Mesenteric fat pad (tissue), 1 donor: ENCODE results near the gene AKAP13. TPM values are rescaled to one million over a fixed set of nuclear protein-coding genes. Genes with fewer than 3 reads are reported as not detected.

ENCODE experiments used
- DNase-seq: peaks from one replicate; pipeline ENCODE4 v3.0.0-alpha.2; 2020; ENCODE audit warnings: low spot score
- total RNA-seq: library from RNA; stranded (reverse); fragmentation: NEBNext Ultra II Directional; extraction: Animal tissue kit (Norgen Biotek cat#: 25700); gene quantifications from one replicate; pipeline ENCODE4 v1.2.1, GENCODE V29; 2021
- donor health status: DM: yes; HTN: yes; CAD: no.

The AKAP13 gene
- total RNA-seq, 1 donor from 2014 or later, result 159 TPM

DNA sequence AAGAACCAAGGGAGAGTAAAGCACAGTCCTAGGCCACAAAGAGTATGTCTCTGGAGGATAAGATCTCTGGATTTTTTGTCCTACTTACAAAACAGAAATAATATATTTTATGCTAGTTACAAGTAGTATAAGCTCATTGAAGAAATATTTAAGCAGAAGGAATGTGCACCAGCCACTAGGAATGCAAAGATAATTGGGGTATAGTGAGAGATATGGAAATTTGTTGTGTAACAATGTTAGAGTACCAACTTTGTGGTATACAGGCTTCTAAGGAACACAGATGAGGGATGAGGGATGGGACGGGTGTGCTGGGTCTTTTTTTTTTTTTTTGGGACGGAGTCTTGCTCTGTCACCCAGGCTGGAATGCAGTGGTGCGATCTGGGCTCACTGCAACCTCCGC lies 26.5 kb downstream of the AKAP13 start:
- DNase-seq, result no peak

DNA sequence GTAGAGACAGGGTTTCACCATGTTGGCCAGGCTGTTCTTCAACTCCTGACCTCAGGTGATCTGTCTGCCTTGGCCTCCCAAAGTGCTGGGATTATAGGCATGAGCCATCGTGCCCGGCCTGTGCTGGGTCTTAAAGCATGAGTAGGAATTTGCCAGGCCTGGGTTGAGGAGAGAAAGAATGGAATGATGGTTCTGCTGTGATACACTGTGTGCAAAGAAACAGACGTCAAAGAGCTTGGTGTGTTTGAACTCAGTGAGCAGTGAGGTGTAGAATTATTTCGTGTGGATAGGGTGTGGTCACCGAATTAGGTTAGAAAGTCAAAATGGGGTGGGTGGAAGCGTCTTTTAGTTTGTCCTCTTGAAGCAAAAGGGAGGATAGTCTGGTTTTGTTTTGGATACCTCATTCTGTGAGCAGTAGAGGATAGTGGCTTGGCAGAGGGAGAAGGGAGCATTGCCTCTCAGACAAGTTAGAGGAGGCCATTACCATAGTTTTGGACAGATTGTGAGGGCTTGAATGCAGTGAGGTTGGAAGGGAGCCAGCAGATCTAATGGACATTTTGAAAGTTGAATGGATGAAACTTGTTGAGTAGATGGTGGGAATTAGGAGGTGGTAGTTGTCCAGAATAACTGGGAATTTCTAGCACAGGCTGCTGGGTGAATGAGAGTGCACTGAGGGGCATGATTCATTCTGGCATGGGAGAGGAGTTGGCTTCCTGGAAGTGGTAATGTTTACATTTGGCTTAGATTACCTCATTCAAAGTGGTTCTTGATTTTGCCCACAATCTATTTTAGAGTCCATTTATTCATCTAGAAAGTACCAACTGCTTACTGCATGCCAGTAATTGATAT lies 27.2 kb downstream of the AKAP13 start:
- DNase-seq, result no peak

DNA sequence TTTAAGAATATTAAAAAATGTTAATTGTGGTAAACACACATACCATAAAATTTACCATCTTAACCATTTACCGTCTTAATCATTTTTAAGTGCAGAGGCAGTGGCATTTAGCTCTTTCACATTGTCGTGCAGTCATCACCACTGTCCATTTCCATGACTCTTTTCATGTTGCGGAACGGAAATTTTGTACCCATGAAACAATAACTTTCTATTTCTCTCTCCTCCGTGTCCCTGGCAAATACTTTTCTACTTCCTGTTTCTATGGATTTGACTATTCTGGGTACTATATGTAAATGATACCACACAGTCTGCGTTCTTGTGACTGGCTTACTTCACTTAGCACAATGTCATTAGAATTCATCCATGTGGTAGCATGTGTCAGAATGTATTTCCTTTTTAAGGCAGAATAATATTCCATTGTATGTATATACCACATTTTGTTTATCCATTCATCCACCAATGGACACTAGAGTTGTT lies 27.9 kb downstream of the AKAP13 start:
- DNase-seq, result no peak

DNA sequence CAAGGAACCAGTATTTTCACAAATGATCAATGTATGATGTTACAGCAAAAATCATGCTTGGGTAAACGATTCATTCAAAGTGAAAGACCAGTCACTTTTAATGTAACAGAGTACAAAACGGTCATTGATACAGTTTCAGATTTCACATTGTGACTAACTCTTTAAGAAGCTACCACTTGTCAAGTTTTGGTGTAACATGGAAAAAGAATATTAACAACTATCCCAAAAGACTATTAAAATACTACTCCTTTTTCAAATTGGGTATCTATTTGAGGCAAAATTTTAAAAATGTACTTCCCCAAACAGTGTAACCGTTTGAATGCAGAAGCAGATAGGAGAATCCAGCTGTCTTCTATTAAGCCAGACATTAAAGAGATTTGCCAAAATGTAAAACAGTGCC lies 31.7 kb downstream of the AKAP13 start:
- no peak for DNase-seq

DNA sequence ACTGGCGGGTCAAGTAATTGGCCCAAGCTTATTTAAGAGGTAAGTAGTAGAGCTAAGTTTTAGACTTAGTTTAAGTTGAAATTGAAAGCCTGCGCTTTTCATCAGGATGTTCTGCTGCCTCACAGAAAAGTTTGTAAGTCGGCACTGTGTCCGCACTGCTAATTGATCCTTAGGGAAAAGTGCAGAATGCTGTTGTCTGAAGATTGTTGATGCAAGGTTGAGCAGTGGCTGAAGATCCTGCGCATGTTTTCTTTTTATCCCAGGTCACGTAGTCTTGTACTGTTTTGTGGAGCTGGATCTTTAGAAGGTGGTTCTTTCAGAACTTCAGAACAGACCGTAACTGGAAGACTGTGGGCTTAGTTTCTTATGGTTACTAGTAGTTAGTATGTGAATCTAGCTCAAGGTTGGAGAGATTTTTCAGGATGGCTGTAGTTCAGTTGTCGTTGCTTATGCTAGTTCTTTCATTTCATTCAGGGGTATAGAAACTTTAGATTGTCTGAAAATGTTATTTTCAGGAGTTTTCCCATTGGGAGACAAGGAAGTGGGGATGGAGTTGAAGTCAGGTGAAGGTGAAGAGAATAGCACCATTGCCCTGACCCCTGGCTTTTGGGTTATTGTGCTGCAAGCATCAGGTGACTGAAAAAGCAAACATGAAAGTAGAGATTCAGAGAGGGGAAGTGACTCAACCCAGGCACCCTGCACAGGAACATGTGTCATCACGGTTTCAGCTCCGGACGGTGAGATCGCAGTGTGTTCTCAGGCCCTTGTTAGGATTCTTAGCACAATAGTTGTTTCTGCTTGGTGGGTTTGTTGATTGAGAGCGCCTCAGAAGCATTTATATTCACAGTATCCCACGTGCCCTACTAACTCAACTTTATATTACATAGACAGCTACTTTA lies 32.8 kb downstream of the AKAP13 start:
- no peak for DNase-seq

DNA sequence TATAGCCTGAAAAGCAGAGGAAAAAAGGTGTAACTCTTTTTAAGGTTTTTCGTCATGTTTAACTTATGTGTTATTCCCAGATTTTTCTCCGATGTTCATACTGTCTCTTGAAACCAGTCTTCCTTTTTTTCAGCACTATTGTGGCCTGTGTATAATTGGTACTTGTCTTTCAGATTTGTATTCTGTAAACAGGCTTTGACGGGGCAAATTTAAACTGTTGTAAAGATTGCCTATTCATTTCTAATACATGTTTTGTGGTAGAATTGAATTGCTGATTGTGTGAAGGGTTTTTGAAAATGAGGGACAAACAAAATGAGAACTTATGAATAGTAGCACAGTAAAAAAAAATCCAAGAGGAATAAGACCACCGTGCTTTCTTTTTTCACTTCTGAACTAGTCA lies 33.6 kb downstream of the AKAP13 start:
- no peak for DNase-seq

DNA sequence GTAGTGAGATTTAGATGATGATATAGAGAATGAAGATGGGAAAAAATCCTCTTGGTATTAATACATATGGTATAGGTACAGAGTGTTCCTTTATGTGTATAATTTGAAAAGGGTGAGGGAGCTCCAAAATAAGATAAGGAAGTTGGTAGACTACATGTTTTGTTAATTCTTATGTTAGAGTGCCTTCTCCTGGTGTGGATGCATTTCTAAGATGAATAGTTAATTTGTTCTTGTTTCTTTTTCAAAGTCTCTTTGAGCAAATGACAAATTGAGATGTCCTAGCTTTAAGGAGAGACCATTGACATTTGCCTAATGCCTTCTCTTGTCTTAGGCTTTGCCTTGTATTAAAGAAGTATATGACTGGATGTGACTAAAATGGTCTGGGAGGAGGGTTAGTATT lies 34.1 kb downstream of the AKAP13 start:
- no peak for DNase-seq

DNA sequence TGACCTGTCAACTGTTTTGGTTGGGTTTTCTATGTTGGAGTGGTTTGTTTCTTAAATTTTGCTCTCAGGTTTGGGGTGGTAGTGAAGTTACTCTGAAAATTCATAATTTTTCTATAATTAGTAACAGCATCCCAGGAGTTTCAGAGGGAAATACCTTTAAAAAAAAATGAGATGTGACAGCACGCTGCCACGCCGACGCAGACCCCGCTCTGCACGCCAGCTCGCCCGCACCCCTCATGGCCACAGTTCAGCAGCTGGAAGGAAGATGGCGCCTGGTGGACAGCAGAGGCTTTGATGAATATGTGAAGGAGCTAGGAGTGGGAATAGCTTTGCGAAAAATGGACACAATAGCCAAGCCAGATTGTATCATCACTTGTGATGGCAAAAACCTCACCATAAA lies 34.6 kb downstream of the AKAP13 start:
- DNase-seq, result no peak

DNA sequence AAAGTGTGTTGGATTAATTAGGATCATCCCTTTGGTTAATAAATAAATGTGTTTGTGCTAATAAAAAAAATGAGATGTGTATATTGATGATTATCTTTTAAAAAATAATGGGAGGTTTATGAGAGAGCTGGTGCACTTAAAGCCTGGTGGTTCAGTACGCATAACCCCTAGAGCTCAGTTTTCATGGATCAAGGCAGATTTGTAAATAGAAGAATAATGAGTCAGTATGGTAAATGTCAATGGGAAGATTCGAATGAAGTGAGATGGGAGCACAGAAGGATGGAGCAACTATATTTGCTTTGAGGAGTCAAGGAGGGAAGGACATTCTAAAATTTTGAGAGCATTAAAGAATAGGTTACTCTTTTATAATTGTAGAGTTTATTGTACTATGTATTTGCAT lies 35.4 kb downstream of the AKAP13 start:
- no peak for DNase-seq

DNA sequence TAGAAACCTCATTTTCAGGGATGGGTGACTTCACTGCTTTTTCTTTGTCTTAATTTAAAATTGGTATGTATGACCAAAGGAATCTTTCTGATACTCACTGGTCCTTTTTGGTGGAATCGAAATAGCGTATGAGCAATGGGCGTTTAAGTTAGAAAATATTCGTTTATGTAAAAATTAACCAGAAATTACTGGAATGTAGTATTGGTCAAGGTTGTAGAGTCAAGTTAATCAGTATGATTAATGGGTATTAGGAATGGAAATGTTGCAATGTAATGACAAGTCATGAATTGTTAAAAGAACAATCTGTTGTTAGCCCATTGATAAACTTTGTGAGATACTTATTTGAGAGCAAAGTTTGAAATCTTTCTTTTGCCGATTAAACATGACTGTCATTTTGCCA lies 36.9 kb downstream of the AKAP13 start:
- no peak for DNase-seq

DNA sequence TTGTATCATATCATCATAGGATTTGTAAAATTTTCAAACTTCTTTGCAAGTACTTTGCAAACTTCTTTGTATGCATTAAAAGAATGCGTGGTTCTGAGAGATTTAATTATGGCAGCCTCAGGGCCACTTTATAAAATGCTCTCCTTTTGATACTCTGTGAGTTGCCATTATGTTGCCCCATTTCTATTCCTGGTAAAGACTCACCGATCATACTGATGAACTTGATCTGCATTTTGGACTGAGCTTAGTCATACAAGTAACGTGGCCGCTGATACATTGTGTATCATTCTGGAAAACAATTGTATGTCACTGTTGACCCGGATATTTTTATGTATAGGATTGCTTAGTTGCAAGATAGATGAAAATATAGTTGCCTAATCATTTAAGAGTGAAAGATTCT lies 38.8 kb downstream of the AKAP13 start:
- DNase-seq, result no peak

DNA sequence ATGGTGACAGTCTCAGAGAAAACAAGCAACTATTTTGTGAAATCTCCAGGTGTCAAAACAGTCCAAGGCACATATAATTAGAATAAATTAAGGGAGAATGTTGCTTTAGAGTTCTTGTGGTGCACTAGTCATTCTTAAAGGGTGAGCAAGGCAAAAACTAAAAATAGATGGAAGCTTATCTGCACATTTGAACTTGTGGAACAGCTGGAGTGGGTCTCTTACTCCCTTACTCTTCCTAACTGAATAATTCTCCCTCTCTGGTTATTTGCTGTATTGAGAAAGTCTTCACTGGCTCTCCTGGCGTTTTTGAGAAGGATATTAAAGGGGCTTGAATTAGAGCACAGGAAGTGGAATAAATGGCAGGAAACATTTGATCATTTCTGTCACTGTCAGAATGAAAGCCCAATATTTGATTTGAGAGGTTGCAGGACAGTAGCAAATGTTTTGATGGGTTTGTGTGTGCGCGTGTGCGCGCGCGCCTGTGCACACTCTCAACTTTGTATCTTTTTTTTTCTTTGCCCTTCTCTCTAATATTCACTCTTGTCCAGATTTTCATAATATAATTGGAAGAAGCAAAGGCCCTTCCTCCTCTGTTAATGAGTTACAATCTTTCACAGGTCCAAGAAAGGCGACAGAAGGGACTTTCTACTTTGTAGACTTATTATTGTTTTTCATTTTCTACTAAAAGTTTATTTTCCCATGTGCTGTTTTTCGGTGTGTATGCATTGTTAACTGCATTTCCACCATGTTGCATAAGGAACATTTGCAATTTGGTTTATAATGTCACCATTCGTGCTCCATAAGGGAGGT lies 40.9 kb downstream of the AKAP13 start:
- no peak for DNase-seq

DNA sequence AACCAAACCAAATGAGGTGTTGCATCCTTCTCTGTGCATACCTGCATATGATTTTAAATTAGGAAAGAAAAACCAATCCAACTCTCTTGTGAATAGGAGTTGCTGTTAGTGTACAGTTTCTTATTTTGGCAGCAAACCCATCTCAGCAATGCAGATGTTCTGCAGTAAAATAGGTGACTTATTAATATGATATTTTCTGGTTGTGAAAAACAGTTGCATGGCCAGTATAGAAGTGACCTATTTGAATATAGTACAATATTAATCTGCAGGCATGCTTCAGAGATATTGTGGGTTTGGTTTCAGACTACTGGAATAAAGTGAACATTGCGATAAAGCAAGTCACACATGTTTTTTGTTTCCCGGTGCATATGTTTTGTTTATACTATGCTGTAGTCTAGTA lies 42.2 kb downstream of the AKAP13 start:
- no peak for DNase-seq

DNA sequence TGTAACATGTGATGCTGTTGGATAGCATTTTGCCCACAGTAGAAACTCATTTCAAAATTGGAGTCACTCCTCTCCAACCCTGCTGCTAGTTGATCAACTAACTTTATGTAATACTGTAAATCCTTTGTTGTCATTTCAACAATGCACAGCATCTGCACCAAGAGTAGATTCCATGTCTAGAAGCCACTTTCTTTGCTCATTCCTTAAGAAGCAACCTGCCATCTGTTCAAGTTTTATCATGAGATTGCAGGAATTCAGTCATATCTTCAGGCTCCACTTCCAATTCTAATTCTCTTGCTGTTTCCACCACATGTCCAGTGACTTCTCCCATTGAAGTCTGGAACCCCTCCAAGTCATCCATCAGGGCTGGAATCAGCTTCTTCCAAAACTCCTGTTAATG lies 42.9 kb downstream of the AKAP13 start:
- DNase-seq, result no peak

DNA sequence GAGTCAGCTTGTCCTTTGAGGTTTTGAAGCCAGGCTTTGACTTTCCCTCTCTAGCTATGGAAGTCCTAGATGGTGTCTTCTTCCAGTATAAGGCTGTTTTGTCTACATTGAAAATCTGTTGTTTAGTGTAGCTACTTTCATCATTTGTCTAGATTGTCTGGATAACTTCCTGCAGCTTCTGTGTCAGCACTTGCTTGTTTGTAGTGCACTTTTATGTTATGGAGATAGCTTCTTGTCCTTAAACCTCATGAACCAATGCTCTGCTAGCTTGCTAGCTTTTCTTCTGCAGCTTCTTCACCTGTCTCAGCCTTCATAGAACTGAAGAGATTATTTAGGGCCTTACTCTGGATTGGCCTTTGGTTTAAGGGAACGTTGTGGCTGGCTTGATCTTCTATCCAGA lies 43.8 kb downstream of the AKAP13 start:
- no peak for DNase-seq

DNA sequence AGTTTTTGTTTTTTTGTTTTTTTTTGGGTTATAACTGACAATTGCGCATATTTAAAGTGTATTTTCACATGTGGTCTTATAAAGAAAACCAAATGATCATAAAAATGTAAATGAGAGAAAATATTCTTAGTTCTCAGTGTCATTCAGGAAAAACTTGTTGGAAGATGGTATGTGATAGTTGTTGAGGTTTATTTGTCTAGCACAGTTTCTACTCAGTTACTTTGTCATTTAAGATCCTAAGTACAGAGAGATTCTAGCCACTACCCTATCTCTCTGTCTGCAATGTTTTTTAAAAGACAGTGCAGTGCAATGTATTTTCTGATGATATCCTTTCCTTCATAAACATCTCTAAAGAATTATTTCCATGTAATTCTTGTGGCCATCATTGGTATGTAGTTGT lies 46.1 kb downstream of the AKAP13 start:
- no peak for DNase-seq

DNA sequence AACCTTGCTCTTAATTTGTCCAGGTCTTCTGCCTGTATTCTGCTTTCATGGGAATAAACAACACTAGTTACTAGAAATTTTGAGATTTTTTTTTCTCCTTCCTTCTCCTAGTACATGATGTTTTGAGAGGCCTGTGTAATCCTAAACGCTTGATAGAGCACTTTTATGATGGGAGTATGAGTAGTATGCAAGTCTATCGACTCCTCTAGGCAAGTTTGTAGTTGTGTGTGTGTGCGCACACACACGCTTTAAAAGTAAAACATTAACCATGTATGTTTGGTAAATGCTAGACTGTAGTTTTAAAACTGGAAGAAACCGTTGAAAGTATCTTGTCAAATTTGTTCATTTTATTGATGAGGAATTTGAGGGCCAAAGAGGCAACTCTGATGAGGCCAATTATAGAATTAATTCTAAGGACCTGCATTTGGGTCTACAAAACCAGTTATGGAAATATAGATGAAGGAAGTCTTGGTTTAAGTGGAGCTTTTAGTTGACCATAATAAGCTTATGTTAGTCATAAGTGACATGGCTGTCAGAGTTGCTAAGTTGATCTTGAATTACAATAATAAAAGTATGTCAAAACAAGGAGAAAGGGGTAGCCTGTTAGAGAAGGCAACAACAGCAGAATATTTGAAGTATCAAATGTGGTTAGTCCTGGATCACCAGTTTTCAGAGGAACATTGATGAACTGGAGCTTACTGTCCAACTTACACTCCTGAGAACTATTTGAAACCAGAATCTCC lies 47.1 kb downstream of the AKAP13 start:
- no peak for DNase-seq

DNA sequence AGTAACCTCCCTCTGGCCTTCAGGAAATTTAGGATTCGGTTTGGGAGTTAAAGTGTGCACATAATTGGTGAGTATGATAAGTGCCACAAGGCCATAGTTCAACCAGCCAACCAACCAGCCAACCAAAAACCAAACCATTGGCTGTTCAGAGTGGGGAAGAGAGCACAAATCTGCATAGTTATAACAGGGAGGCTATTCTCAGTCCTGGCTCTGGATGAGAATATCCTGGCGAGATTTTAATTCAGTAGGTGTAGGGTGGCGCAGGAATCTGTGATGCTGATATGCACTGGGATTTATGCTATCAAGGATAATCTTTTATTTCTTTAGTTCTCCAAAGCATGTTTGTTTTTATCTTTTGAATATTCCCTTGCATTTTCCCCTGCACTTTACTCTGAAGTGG lies 49.1 kb downstream of the AKAP13 start:
- DNase-seq, result no peak

DNA sequence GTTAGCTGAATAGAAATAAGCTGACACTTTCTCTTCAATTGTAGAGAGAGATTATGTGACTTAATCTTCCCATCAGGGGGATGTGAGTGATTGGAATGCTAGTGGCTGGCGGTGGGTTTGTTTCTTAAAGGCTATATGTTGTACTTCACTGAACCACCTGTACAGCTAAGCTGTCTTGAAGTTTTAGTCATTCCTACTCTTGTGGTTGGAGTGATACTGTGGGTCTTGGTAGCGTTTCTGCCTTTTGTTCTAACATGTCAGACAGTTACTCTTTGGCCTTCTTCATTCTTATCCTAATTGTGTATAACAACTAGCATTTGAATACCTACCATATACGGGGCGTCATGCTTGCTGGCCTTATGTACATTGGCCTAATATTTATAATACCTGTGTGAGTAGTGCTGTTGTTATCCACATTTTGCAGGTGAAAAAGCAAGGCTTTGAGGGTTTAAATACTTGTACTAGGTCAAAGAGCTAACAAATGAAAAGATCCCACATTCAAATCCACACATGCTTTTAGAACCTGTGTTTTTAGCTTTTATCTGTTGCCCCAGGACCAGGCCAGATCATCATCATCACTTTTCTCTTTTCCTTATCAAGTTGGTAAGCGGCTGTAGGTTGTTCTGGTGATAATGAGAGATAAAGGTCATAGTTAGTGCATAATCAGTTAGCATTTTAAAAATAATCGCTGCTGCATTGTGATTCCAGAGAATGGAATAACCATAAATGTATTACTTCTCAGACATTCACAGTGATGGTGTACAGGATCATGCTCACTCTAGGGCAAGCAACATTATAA lies 50.2 kb downstream of the AKAP13 start:
- no peak for DNase-seq

DNA sequence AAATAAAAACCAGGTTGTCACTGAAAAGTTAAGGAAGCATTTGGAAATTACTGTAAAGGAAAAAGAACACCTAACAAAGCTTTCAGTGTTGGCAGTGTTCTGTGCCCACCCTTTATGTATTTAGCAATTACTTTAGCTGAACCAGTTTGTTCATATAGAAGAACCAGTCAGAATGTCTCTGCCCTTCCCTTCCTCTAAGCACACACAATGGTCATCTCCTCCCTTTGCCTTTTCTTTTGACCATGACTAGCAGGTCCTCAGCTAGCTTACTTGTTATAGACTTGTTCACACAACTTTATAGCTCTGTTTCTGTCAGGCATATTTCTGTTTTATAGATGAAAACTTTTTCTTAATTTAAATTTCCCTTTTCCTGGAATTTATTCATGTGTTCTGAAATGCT lies 59.6 kb downstream of the AKAP13 start:
- DNase-seq, result no peak
